Activated naive CD4-positive, alpha-beta T cell treated with anti-CD3 and anti-CD28 coated beads, Interleukin-2, amount 10 ng/mL, durations not matched to agents 7 days and 5 days (primary cell): Measurements from ENCODE around the gene ITGAE.
"Not testable (repeated sequence)": the region's sequence is repeated elsewhere in the genome, so short reads cannot be mapped to it uniquely, and the experiment has no call there.

Source experiments
- CTCF ChIA-PET: fragments of 350-600 bp; sonication (Branson Sonifier 250); formaldehyde crosslinking; loops from one replicate; lab custom pipeline; 2021; ENCODE audit warnings: antibody characterized with exemption; lab: Charles Lee
- DNase-seq: peaks from one replicate; pipeline ENCODE4 v3.0.0-alpha.2; 2020
- H3K27ac Mint-ChIP-seq: one replicate; pipeline ENCODE4 v1.8.0; 2021; ENCODE audit warnings: mild to moderate bottlenecking, moderate library complexity, mixed read lengths
- H3K27me3 Mint-ChIP-seq: one replicate; pipeline ENCODE4 v1.8.0; 2021; ENCODE audit warnings: mild to moderate bottlenecking, mixed read lengths
- H3K36me3 Mint-ChIP-seq: one replicate; pipeline ENCODE4 v1.8.0; 2021; ENCODE audit warnings: mixed read lengths
- H3K4me1 Mint-ChIP-seq: one replicate; pipeline ENCODE4 v1.8.0; 2021; ENCODE audit warnings: mixed read lengths
- H3K4me3 Mint-ChIP-seq: one replicate; pipeline ENCODE4 v1.8.0; 2021; ENCODE audit warnings: mild to moderate bottlenecking, moderate library complexity, mixed read lengths
- H3K9me3 Mint-ChIP-seq: one replicate; pipeline ENCODE4 v1.8.0; 2021; ENCODE audit warnings: mixed read lengths

Gene ITGAE

DNA sequence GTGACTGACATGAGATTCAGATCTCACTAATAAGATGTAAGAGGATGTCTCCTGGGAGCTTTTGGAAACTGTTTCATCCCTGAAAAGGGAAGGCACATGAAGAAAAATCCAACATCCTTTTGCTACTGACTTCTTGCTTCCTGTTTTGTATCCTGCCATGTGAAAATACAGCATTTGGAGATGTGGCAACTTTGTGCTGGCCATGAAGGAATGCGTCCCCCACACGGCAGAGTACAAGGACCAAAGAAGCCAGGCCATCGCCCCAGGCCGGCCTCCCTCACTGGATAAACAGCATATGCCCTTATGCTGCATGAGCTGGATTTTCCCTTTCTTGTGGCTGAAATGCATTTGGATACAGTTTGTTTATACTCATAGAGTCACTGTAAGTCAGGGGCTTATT lies 82.8 kb downstream of the ITGAE start:
- H3K27me3 Mint-ChIP-seq = no peaks in the 10 kb centered on the region
- peaks cover 64% of the 10 kb centered on the region for H3K36me3 Mint-ChIP-seq
- DNase-seq = no peak
- peaks cover 47% of the 10 kb centered on the region for H3K4me1 Mint-ChIP-seq
- H3K4me3 Mint-ChIP-seq = no peak overlapping the region
- no peak overlapping the region for H3K27ac Mint-ChIP-seq
- no peaks in the 10 kb centered on the region for H3K9me3 Mint-ChIP-seq
- CTCF ChIA-PET = no interaction called here

DNA sequence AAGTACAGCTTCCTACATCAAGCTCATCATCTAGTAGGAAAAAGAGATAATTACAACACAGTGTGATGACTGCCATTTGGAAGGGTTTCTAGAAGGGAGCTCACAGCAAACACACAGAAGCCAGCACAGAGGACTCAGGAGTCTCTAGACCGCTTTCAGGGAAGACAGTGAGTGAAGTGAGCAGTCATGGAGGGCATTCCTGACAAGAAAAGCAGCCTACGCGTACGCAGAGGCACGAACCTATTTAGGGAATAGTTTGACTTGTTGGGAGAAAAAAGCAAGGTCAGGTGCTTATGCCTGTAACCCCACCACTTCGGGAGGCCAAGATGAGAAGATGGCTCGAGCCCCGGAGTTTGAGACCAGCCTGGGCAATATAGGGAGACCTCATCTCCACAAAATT lies 85.7 kb downstream of the ITGAE start:
- CTCF ChIA-PET = no interaction called here
- no peak for DNase-seq
- Mint-ChIP-seq H3K4me1 (peaks cover 47% of the 10 kb centered on the region), H3K27me3 (no peaks in the 10 kb centered on the region), H3K9me3 (no peaks in the 10 kb centered on the region), H3K27ac (no peak overlapping the region), H3K36me3 (peaks cover 64% of the 10 kb centered on the region), H3K4me3 (no peak overlapping the region)

DNA sequence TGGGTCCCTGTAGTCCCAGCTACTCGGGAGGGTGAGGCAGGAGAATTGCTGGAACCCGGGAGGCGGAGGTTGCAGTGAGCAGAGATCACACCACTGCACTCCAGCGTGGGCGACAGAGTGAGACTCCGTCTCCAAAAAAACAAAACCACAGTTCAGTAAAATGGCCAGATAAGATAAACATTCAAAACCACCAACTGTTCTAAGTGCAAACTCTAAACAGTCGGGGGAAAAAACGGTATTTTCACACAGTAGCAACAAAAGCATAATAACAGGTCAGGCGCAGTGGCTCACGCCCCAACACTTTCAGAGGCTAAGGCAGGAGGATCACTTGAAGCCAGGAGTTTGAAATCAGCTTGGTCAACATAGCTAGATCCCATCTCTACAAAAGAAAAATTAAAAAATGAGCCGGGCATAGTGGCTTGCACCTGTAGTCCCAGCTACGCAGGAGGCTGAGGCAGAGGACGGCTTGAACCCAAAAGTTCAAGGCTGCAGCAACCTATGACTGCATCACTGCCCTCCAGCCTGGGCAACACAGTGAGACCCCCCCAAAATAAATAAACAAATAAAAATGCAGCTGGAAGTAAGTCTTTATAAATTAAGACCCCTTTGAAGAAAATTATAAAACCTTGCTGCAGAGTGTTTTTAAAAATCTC lies 88.1 kb downstream of the ITGAE start:
- Mint-ChIP-seq H3K27ac (peak overlapping the region; percentile 93), H3K4me1 (peaks cover 53% of the 10 kb centered on the region), H3K27me3 (no peaks in the 10 kb centered on the region), H3K9me3 (no peaks in the 10 kb centered on the region), H3K36me3 (peaks cover 54% of the 10 kb centered on the region), H3K4me3 (no peak overlapping the region)
- CTCF ChIA-PET = interaction anchor here (0.7 to 0.9 kb wide), 3 partner anchors 10 to 30 kb away, joined by 3 to 4 read pairs (median 3); no protein-coding TSS in a partner anchor
- DNase-seq = no peak

DNA sequence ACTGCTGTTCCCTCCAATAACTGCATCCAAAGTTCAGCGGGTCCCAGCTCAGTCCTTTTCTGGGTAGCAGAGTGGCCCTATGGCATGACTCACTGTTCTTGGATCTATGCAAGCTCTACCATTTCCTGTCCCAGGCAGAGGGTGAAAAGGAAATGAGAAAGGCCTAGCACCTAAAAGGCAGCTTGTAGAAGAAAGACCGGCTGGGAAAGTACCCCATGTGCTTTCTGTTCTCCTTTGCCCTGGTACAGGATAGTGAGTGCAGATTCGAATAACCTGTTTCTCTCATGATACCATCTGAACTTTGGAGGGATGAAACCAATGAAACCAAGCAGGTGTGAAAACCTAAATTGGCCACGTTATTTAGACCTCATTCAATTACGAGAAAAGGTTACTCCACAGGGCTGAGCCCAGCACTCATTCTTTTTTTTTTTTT lies 90.0 kb downstream of the ITGAE start:
- peak overlapping the region; percentile 93 for H3K27ac Mint-ChIP-seq
- peak overlapping the region; percentile 10 for H3K4me3 Mint-ChIP-seq
- CTCF ChIA-PET = interaction anchor here (0.7 to 2.1 kb wide), 6 partner anchors 13 to 30 kb away, joined by 3 to 11 read pairs (median 4); partner anchors contain the start of gene HASPIN
- no peaks in the 10 kb centered on the region for H3K27me3 Mint-ChIP-seq
- H3K4me1 Mint-ChIP-seq = peaks cover 53% of the 10 kb centered on the region
- peaks cover 36% of the 10 kb centered on the region for H3K36me3 Mint-ChIP-seq
- no peaks in the 10 kb centered on the region for H3K9me3 Mint-ChIP-seq
- DNase-seq = peak; percentile 84

DNA sequence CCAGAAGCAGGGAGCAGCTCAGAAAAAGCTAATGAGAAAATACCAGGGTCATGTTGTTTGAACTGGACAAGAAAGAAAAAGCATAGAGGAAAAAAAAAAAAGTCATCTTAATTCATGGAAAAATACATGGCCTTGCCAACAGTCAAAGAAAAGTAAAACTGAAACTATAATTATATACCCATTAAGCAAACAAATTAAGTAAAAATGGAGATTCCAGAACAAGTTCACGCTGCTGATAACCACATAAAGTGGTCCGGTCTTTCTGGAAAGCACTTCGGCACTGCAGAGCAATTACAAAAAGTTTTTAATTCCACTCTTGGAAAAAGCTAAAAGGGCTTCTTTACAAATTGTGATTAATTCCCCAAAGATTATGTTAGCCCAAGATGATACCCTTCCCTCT lies 92.6 kb downstream of the ITGAE start:
- Mint-ChIP-seq H3K27me3 (no peaks in the 10 kb centered on the region), H3K4me3 (no peak overlapping the region), H3K9me3 (no peaks in the 10 kb centered on the region), H3K36me3 (peaks cover 24% of the 10 kb centered on the region), H3K27ac (peak overlapping the region; percentile 42), H3K4me1 (peaks cover 50% of the 10 kb centered on the region)
- CTCF ChIA-PET = interaction anchor here (1.0 to 1.4 kb wide), 2 partner anchors 12 to 26 kb away, joined by 3 read pairs; partner anchors contain the start of gene P2RX5
- DNase-seq = no peak

DNA sequence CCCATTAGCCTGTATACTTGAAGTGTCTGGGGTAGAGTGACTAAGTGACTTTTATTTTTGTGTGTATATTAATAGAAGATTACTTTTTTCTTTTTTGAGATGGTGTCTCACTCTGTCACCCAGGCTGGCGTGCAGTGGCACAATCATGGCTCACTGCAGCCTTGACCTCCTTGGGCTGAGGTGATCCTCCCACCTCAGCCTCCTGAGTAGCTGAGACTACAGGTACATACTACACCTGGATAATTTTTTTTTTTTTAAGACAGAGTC lies 95.3 kb downstream of the ITGAE start:
- H3K9me3 Mint-ChIP-seq, DNase-seq, H3K4me3 Mint-ChIP-seq, H3K27me3 Mint-ChIP-seq, H3K27ac Mint-ChIP-seq: not testable (repeated sequence)
- H3K4me1 Mint-ChIP-seq = peaks cover 25% of the 10 kb centered on the region
- CTCF ChIA-PET = interaction anchor here (1.0 kb wide), 1 partner anchor 31 kb away, joined by 3 read pairs; no protein-coding TSS in a partner anchor
- peaks cover 16% of the 10 kb centered on the region for H3K36me3 Mint-ChIP-seq

DNA sequence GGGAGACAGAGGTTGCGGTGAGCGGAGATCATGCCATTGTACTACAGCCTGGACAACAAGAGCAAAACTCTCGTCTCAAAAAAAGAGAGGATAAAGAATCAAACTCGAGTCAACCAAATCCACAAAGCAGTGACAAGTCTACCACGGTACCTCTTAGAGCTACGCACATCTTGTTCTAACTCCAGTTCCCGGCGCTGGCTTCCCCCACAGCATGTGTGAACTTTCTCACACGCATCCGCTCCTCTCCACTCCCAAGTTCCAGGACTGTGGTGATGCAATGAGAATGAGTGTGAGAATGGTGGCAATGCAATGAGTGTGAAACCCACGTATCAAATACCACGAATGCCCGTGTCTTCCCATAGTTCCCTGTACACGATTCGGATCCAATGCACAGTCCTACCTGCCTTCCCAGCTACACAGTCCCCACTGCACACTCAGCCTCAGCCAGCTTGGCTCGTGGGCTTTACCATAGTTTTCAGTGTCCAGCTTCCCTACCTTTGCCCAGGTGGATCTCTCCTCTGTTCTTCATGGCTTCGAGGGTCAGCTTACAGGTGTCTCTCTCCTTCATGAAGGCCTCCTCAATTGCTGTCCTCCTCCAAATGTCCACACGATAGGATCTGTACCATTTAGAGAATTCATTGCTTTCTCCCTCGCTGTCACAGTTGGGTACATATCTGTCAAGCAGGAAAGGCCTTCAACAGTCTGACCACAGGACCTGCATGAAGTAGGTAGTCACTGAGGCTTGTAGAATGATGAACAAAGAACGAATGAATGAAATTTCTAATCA lies 95.9 kb downstream of the ITGAE start:
- H3K27me3 Mint-ChIP-seq = no peaks in the 10 kb centered on the region
- CTCF ChIA-PET = no interaction called here
- peaks cover 22% of the 10 kb centered on the region for H3K4me1 Mint-ChIP-seq
- H3K4me3 Mint-ChIP-seq = no peak overlapping the region
- peaks cover 15% of the 10 kb centered on the region for H3K36me3 Mint-ChIP-seq
- DNase-seq = no peak
- no peak overlapping the region for H3K27ac Mint-ChIP-seq
- peaks cover 6% of the 10 kb centered on the region for H3K9me3 Mint-ChIP-seq

DNA sequence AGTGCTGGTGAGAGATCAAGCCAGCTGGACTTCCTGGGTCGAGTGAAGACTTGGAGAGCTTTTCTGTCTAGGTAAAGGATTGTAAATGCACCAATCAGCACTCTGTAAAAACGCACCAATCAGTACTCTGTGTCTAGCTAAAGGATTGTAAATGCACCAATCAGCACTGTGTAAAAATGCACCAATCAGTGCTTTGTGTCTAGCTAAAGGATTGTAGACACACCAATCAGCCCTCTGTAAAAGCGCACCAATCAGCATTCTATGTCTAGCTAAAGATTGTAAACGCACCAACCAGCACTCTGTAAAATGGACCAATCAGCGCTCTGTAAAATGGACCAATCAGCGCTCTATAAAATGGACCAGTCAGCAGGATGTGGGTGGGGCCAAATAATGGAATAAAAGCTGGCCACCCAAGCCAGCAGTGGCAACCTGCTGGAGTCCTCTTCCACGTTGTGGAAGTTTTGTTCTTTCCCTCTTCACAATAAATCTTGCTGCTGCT lies 98.9 kb downstream of the ITGAE start:
- not testable (repeated sequence) for H3K27me3 Mint-ChIP-seq, H3K4me3 Mint-ChIP-seq, H3K27ac Mint-ChIP-seq, H3K4me1 Mint-ChIP-seq, H3K36me3 Mint-ChIP-seq, DNase-seq, H3K9me3 Mint-ChIP-seq
- CTCF ChIA-PET = interaction anchor here (1.0 kb wide), 1 partner anchor 161 kb away, joined by 4 read pairs; no protein-coding TSS in a partner anchor

DNA sequence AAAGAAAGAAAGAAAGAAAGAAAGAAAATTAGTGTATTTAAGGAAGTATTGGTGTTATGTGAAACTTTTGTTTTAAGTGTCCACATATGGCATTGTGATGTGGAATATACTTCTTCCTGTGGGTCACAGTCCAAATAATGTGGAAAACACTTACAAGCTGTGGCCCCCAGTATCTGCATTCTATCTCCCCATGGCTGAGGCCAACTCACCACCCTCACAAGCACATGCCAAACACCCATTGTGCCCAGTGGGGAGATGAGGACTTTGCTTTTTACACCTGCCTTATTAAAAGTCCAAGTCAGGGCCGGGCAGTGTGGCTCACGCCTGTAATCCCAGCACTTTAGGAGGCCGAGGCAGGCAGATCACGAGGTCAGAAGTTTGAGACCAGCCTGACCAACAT lies 101.0 kb downstream of the ITGAE start:
- Mint-ChIP-seq H3K36me3 (peaks cover 10% of the 10 kb centered on the region), H3K4me3 (no peak overlapping the region), H3K9me3 (peaks cover 6% of the 10 kb centered on the region), H3K27me3 (peaks cover 4% of the 10 kb centered on the region), H3K4me1 (peaks cover 17% of the 10 kb centered on the region), H3K27ac (no peak overlapping the region)
- DNase-seq = no peak
- CTCF ChIA-PET = no interaction called here

DNA sequence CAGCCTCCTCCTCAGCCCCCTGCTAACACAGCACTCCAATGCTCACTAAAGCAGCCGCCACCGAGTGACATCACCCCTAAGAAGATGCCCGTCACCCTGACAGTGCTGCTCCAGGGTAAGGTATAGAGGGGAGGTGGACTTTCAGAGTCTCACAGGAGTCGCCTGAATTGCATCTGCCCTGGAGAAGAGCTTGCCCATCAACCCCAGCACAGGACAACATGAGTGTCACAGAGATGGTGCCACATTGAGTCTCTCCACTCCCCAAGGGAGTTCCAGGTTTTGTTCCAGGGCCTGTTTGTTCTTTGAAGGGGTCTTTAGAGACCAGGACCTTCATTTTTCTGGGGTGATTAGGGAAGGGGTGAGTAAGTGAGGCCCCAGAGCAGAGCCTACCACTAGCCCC lies 102.8 kb downstream of the ITGAE start:
- H3K4me1 Mint-ChIP-seq = peaks cover 31% of the 10 kb centered on the region
- DNase-seq = no peak
- peaks cover 6% of the 10 kb centered on the region for H3K9me3 Mint-ChIP-seq
- peaks cover 4% of the 10 kb centered on the region for H3K27me3 Mint-ChIP-seq
- H3K36me3 Mint-ChIP-seq = peaks cover 12% of the 10 kb centered on the region
- no peak overlapping the region for H3K27ac Mint-ChIP-seq
- CTCF ChIA-PET = no interaction called here
- no peak overlapping the region for H3K4me3 Mint-ChIP-seq

DNA sequence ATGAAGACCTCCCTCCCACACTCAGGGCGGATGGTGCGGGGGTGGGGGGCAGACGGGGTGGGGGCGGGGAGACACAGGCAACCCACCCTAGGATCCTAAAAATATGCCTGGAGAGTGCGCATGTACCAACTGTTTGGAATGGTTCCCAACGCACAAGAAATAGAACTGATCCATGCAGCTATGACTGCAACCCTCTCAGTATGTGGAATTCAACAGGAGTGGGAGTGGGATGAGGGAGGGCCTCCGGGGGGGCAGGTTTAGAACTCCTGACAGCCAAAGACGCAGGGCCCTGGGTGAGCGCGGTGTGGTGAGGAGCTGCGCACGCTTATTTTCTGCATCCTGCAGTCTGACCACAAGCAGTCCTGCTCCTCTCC lies 103.9 kb downstream of the ITGAE start:
- CTCF ChIA-PET = interaction anchor here (1.1 kb wide), 1 partner anchor 26 kb away, joined by 3 read pairs; no protein-coding TSS in a partner anchor
- Mint-ChIP-seq H3K27ac (no peak overlapping the region), H3K4me1 (peaks cover 33% of the 10 kb centered on the region), H3K9me3 (no peaks in the 10 kb centered on the region), H3K36me3 (peaks cover 7% of the 10 kb centered on the region), H3K27me3 (peaks cover 4% of the 10 kb centered on the region), H3K4me3 (no peak overlapping the region)
- no peak for DNase-seq

DNA sequence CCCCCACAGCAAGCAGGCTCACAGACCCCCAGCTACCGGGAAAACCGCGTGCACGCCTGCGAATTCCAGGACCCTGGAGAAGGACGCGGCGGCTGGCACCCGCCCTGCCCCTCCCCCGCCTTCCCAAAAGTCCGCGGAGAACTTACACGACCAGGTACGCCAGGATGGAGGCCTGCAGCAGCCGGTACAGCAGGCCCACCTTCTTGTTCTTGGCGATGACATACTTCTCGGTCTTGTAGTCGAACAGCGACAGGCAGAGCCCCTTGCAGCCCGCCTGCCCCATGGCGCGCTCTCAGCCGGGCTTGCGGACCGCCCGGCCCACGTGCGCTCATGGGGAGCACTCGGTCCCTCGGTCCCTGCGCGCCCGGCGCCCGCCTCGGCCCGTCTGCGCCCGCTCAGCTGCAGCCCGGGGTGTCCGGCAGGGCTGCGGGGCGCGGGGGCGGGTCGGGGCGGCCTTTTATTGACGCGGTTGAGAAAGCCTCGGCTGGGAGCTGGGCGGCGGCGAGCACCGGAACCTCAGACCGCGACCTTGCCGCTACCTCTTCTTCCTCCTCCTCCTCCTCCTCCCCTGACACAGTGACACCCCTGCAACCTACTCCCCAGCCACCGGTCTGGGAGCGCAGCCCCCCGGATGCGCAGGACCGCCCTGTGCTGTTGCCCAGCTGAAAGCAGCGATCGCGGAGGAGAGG lies 105.1 kb downstream of the ITGAE start, which contains the start of gene P2RX5:
Gene P2RX5, minus strand, starts transcription at position 433 of the 689 bp plus-strand sequence. Its CDS starts 150 bp downstream, at position 283.
- Mint-ChIP-seq H3K36me3 (peaks cover 8% of the 10 kb centered on the region), H3K27ac (peak within 1 kb of the TSS; percentile 91), H3K4me3 (peak within 1 kb of the TSS; percentile 88), H3K4me1 (peaks cover 34% of the 10 kb centered on the region), H3K9me3 (no peaks in the 10 kb centered on the region), H3K27me3 (peaks cover 4% of the 10 kb centered on the region)
- DNase-seq = peak; percentile 62
- CTCF ChIA-PET = interaction anchor here (0.6 to 1.2 kb wide), 8 partner anchors 12 to 42 kb away, joined by 3 to 5 read pairs (median 3); partner anchors contain the start of gene HASPIN

DNA sequence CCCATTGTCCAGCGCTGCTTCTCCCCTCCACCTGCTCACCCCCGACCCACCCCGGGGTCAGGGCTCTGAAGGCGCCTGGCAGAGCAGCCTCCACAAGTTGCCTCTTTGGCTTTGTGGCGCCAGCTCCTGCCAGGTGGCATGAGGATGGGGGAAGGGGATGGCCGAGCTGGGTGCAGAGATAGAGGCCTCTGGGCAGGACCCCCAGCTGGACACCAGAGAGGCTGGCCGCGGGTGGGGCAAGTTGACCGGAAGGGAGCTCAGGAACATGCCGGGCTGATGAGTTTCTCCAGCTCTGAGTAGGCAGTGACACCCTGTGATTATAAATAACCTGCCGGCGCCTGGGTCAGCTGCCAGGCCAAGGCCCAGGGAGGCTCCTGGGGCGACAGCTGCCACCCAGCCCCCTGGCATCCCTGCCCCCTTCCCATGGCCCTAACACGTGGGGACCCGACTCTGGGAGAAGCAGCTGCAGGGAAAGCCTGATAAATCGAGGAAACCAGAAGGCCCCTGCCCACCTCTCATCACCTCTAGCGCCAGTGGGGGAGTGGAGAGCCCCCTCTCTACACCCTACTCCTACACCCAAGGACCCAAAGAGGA lies 105.8 kb downstream of the ITGAE start:
- Mint-ChIP-seq H3K27me3 (peaks cover 4% of the 10 kb centered on the region), H3K4me1 (peaks cover 34% of the 10 kb centered on the region), H3K9me3 (no peaks in the 10 kb centered on the region), H3K36me3 (peaks cover 6% of the 10 kb centered on the region), H3K4me3 (peak overlapping the region; percentile 81), H3K27ac (no peak overlapping the region)
- DNase-seq = no peak
- CTCF ChIA-PET = interaction anchor here (0.6 to 1.2 kb wide), 5 partner anchors 11 to 43 kb away, joined by 3 to 5 read pairs (median 3); partner anchors contain the start of gene HASPIN
